PC-3 (cell line): ENCODE measurements around the gene GABBR2. TPM values are rescaled to one million over a fixed set of nuclear protein-coding genes. Genes with fewer than 3 reads are reported as not detected.
A peak's percentile ranks its signal among the peaks of the same experiment; 100 is the strongest.

ENCODE experiments used
- ATAC-seq: fragments of 200-7000 bp; cut with Tn5 transposase; 2 replicates; pipeline ENCODE4 v1.9.1; 2020; ENCODE audit warnings: mild to moderate bottlenecking, moderate library complexity
- BruUV-seq: library from RNA; stranded (reverse); fragments of 400-500 nt; replicated peaks from 2 replicates; lab custom pipeline; 2021; lab: Mats Ljungman, UMichigan
- CTCF ChIA-PET: fragments of 300-600 bp; sonication (Branson Sonifier 250); formaldehyde crosslinking; loops from one replicate; lab custom pipeline; 2022; ENCODE audit warnings: antibody characterized with exemption; lab: Charles Lee
- POLR2A ChIA-PET: fragments of 300-600 bp; sonication (Branson Sonifier 250); formaldehyde crosslinking; loops from one replicate; lab custom pipeline; 2022; ENCODE audit warnings: antibody characterized with exemption; ENCODE audit not compliant: unreplicated experiment; lab: Charles Lee
- DNase-seq: peaks from one replicate; pipeline ENCODE4 v3.0.0-alpha.2; 2015
- H2AFZ ChIP-seq: fragments of 300-600 bp; sonication (generic); 2 replicates; pipeline ENCODE4 v1.6.0; 2016; ENCODE audit warnings: antibody characterized with exemption, low read length
- H3F3A ChIP-seq: fragments of 300-600 bp; sonication (generic); one replicate; pipeline ENCODE4 v1.6.0; 2017; ENCODE audit warnings: antibody characterized with exemption, low read length, control low read depth, mild to moderate bottlenecking; ENCODE audit not compliant: unreplicated experiment
- H3K27ac ChIP-seq: fragments of 300-600 bp; sonication (generic); 2 replicates; pipeline ENCODE4 v1.5.1; 2016; ENCODE audit warnings: mild to moderate bottlenecking, low read length
- H3K27me3 ChIP-seq: fragments of 300-600 bp; sonication (generic); 2 replicates; pipeline ENCODE4 v1.6.1; 2016; ENCODE audit warnings: low read length, mixed read lengths
- H3K36me3 ChIP-seq: fragments of 300-600 bp; sonication (generic); 2 replicates; pipeline ENCODE4 v1.6.1; 2016; ENCODE audit warnings: low read depth, mixed run types, low read length, mixed read lengths
- H3K4me1 ChIP-seq: fragments of 300-600 bp; sonication (generic); 2 replicates; pipeline ENCODE4 v1.5.1; 2016; ENCODE audit warnings: low read length; ENCODE audit not compliant: insufficient read depth
- H3K4me2 ChIP-seq: fragments of 300-600 bp; sonication (generic); 2 replicates; pipeline ENCODE4 v1.6.0; 2016; ENCODE audit warnings: low read length
- H3K4me3 ChIP-seq: fragments of 300-600 bp; sonication (generic); 2 replicates; pipeline ENCODE4 v1.5.1; 2016; ENCODE audit warnings: mild to moderate bottlenecking, low read length, mixed read lengths
- H3K79me2 ChIP-seq: fragments of 300-600 bp; sonication (generic); 2 replicates; pipeline ENCODE4 v1.6.1; 2017; ENCODE audit warnings: low read length, mixed read lengths
- H3K9ac ChIP-seq: fragments of 300-600 bp; sonication (generic); 2 replicates; pipeline ENCODE4 v1.6.0; 2016; ENCODE audit warnings: mild to moderate bottlenecking, low read length
- H3K9me2 ChIP-seq: fragments of 300-600 bp; sonication (generic); replicated peaks from 2 replicates; pipeline ENCODE4 v1.6.1; 2016; ENCODE audit warnings: mixed run types, low read length, mixed read lengths
- H3K9me3 ChIP-seq: fragments of 300-600 bp; sonication (generic); 2 replicates; pipeline ENCODE4 v1.6.1; 2016; ENCODE audit warnings: low read length, mixed read lengths
- H4K20me1 ChIP-seq: fragments of 300-600 bp; sonication (generic); 2 replicates; pipeline ENCODE4 v1.6.1; 2016; ENCODE audit warnings: low read length, mixed read lengths
- EZH2 ChIP-seq: fragments of 300-600 bp; sonication (generic); IDR thresholded peaks from one replicate; pipeline ENCODE4 v1.6.1; 2017; ENCODE audit warnings: antibody characterized with exemption, mild to moderate bottlenecking, low read length; ENCODE audit not compliant: unreplicated experiment
- EZH2phosphoT487 ChIP-seq: fragments of 300-600 bp; sonication (generic); IDR thresholded peaks from 2 replicates; pipeline ENCODE4 v1.6.1; 2018; ENCODE audit warnings: mild to moderate bottlenecking, antibody characterized with exemption, low read length, borderline replicate concordance
- intact Hi-C: fragments of 100-400 bp; cut with micrococcal nuclease; formaldehyde crosslinking; loops from 2 replicates; pipeline ENCODE4 v1.9.0; 2023
- total RNA-seq: library from RNA; depleted of rRNA; stranded (reverse); fragments of >200 nt; gene quantifications from 2 replicates; pipeline ENCODE4 v1.2.3, GENCODE V29; 2014
- TF ChIP-seq, protein P1 (sequence below): fragments of 300-600 bp; sonication (generic); conservative IDR thresholded peaks from 2 replicates; pipeline ENCODE4 v1.5.1; 2017; ENCODE audit warnings: antibody characterized with exemption, low read depth, mild to moderate bottlenecking, low read length

The GABBR2 gene
- total RNA-seq, 1 experiment from 2014 or later: 0.44 TPM

DNA sequence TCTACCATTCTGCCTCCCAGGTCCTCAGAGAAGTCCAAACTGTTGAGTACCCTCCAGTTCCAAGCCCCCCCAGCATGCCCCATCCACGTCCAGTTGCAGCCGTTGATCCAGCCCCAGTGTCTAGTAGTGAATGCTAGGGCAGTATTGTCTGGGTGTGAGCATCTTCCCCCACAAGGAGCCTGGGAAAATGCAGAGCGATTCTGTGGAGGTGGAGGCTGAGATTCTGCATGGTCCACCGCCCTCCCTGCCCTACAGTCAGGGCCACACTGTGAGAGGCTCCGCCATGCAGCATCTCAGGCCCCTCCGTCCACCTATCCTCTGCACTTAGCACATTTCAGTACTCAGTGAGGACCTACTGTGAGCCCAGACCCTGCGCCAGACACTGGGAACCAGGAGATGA lies 135.9 kb downstream of the GABBR2 start:
- H4K20me1 ChIP-seq: no peaks in the 10 kb centered on the region
- H3K27ac ChIP-seq: no peak overlapping the region
- no peak for TF ChIP-seq EZH2
- TF ChIP-seq EZH2phosphoT487: no peak
- TF ChIP-seq, protein P1, sequence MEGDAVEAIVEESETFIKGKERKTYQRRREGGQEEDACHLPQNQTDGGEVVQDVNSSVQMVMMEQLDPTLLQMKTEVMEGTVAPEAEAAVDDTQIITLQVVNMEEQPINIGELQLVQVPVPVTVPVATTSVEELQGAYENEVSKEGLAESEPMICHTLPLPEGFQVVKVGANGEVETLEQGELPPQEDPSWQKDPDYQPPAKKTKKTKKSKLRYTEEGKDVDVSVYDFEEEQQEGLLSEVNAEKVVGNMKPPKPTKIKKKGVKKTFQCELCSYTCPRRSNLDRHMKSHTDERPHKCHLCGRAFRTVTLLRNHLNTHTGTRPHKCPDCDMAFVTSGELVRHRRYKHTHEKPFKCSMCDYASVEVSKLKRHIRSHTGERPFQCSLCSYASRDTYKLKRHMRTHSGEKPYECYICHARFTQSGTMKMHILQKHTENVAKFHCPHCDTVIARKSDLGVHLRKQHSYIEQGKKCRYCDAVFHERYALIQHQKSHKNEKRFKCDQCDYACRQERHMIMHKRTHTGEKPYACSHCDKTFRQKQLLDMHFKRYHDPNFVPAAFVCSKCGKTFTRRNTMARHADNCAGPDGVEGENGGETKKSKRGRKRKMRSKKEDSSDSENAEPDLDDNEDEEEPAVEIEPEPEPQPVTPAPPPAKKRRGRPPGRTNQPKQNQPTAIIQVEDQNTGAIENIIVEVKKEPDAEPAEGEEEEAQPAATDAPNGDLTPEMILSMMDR: no peak
- intact Hi-C loops: no loop called here
- no peaks in the 10 kb centered on the region for H3K27me3 ChIP-seq
- no TSS peak for BruUV-seq
- no peaks in the 10 kb centered on the region for H3F3A ChIP-seq
- no peaks in the 10 kb centered on the region for H3K9me2 ChIP-seq
- H3K9me3 ChIP-seq: no peaks in the 10 kb centered on the region
- no peak overlapping the region for H3K9ac ChIP-seq
- no peaks in the 10 kb centered on the region for H3K79me2 ChIP-seq
- no peak for DNase-seq
- peaks cover 12% of the 10 kb centered on the region for H3K4me1 ChIP-seq
- no peak overlapping the region for H3K4me2 ChIP-seq
- no peaks in the 10 kb centered on the region for H3K36me3 ChIP-seq
- ChIA-PET CTCF (no interaction called here), POLR2A (no interaction called here)
- H2AFZ ChIP-seq: no peak overlapping the region
- H3K4me3 ChIP-seq: no peak overlapping the region
- no peak for ATAC-seq

DNA sequence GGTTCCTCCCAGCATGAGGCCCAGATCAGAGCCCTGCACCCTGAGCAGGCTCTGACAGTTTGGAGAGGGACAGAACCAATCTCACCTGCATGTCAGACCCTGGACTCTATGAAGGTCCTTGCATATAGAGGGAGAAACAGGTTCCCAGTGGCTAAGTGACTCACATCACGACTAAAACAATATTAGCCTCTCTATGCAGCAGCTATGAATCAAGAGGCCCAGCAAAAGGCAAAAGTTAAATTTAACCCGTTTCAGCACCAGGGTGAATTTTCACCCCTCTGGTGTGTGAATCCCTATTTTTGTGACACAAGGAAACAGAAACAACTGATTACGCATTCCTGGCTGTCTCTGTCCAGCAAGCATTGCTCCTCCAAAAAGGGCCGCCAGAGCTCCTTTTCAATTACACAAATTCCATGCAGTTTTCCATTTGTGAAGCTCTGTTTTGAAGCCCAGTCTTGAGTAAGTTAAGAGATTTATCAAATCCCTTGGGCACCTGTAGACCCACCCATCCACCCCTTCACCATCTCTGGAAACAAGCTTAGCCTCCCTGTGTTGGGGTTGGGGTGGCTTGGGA lies 136.6 kb downstream of the GABBR2 start:
- CTCF ChIA-PET: no interaction called here
- Histone ChIP-seq H3K4me2 (no peak overlapping the region), H3K9me2 (no peaks in the 10 kb centered on the region), H3K27ac (no peak overlapping the region), H4K20me1 (no peaks in the 10 kb centered on the region), H3F3A (no peaks in the 10 kb centered on the region), H3K9ac (no peak overlapping the region), H3K36me3 (no peaks in the 10 kb centered on the region), H3K9me3 (no peaks in the 10 kb centered on the region), H2AFZ (no peak overlapping the region), H3K4me3 (no peak overlapping the region), H3K4me1 (peaks cover 12% of the 10 kb centered on the region), H3K79me2 (no peaks in the 10 kb centered on the region), H3K27me3 (no peaks in the 10 kb centered on the region)
- TF ChIP-seq EZH2: no peak
- TF ChIP-seq, protein P1: no peak
- TF ChIP-seq EZH2phosphoT487: no peak
- intact Hi-C loops: no loop called here
- DNase-seq: peak; percentile 16
- POLR2A ChIA-PET: no interaction called here
- BruUV-seq: no TSS peak
- no peak for ATAC-seq

DNA sequence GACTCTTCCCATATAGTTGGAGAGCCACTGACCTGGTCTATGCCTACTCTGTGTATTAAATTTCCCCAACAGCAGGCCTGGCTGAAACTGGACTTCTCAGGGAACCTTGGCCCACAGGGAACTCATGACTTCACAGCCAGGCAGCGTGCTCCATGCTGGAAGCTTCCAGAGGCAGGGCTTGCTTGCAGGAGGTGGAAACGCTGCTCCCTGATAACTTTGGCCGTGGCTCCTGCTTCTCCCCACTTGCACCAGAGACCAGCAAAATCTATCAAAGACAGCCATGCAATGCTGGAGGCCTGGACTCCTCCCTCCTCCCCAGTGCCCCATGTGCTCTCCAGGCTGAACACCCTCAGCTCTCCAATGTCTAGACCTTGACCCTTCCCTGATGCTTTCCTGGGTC lies 137.1 kb downstream of the GABBR2 start:
- Histone ChIP-seq H3K79me2 (no peaks in the 10 kb centered on the region), H3K27ac (no peak overlapping the region), H3F3A (no peaks in the 10 kb centered on the region), H3K4me1 (peaks cover 12% of the 10 kb centered on the region), H3K36me3 (no peaks in the 10 kb centered on the region), H3K27me3 (no peaks in the 10 kb centered on the region), H3K9ac (no peak overlapping the region), H4K20me1 (no peaks in the 10 kb centered on the region), H3K4me3 (no peak overlapping the region), H3K9me2 (no peaks in the 10 kb centered on the region), H3K4me2 (no peak overlapping the region), H3K9me3 (no peaks in the 10 kb centered on the region), H2AFZ (no peak overlapping the region)
- BruUV-seq: no TSS peak
- no peak for ATAC-seq
- intact Hi-C loops: no loop called here
- POLR2A ChIA-PET: no interaction called here
- TF ChIP-seq EZH2 (no peak), EZH2phosphoT487 (no peak)
- TF ChIP-seq, protein P1: no peak
- CTCF ChIA-PET: no interaction called here
- DNase-seq: no peak
